MCF 10A (cell line): ENCODE measurements around the gene HSPH1. TPM values are rescaled to one million over a fixed set of nuclear protein-coding genes. Genes with fewer than 3 reads are reported as not detected.

Experiments used
- BruUV-seq: library from RNA; stranded (reverse); fragments of 400-500 nt; replicated peaks from 2 replicates; lab custom pipeline; 2021; lab: Mats Ljungman, UMichigan
- CTCF ChIA-PET: fragments of 300-600 bp; sonication (Branson Sonifier 250); formaldehyde crosslinking; extraction: SDS; loops from one replicate; lab custom pipeline; 2021; ENCODE audit warnings: antibody characterized with exemption, inconsistent platforms; lab: Yijun Ruan, JAX
- POLR2A ChIA-PET: fragments of 300-600, 350-650 bp; sonication (Branson Sonifier 250); formaldehyde crosslinking; extraction: SDS; loops from one replicate; lab custom pipeline; 2020; ENCODE audit warnings: antibody characterized with exemption, inconsistent platforms; lab: Yijun Ruan, JAX
- DNase-seq: peaks from one replicate; pipeline ENCODE4 v3.0.0-alpha.2; 2018; ENCODE audit not compliant: unreplicated experiment
- H3K27ac Mint-ChIP-seq: one replicate; pipeline ENCODE4 v1.8.0; 2022; ENCODE audit warnings: mild to moderate bottlenecking, low read depth, mixed read lengths; ENCODE audit not compliant: unreplicated experiment
- H3K27me3 Mint-ChIP-seq: one replicate; pipeline ENCODE4 v1.8.0; 2022; ENCODE audit warnings: mixed read lengths; ENCODE audit not compliant: insufficient read depth, unreplicated experiment
- H3K36me3 Mint-ChIP-seq: one replicate; pipeline ENCODE4 v1.8.0; 2022; ENCODE audit warnings: mild to moderate bottlenecking, moderate library complexity, mixed read lengths; ENCODE audit not compliant: insufficient read depth, unreplicated experiment
- H3K4me1 Mint-ChIP-seq: one replicate; pipeline ENCODE4 v1.8.0; 2022; ENCODE audit warnings: mixed read lengths; ENCODE audit not compliant: insufficient read depth, unreplicated experiment
- H3K4me3 Mint-ChIP-seq: one replicate; pipeline ENCODE4 v1.8.0; 2022; ENCODE audit warnings: mild to moderate bottlenecking, moderate library complexity, mixed read lengths; ENCODE audit not compliant: unreplicated experiment
- H3K9me3 Mint-ChIP-seq: one replicate; pipeline ENCODE4 v1.8.0; 2022; ENCODE audit warnings: mixed read lengths; ENCODE audit not compliant: unreplicated experiment
- intact Hi-C: fragments of 100-400 bp; cut with micrococcal nuclease; formaldehyde crosslinking; loops from 2 replicates; pipeline ENCODE4 v1.14.1; 2022
- total RNA-seq: library from RNA; stranded (reverse); gene quantifications from 2 replicates; pipeline ENCODE4 v1.2.3, GENCODE V29; 2022
- TF ChIP-seq, protein P1 (sequence below): fragments of 200-600 bp; IDR thresholded peaks from one replicate; pipeline ENCODE4 v1.8.0; 2022; ENCODE audit warnings: antibody characterized with exemption, mild to moderate bottlenecking; ENCODE audit not compliant: unreplicated experiment

Gene HSPH1
- total RNA-seq, 1 experiment from 2014 or later: 67.8 TPM

DNA sequence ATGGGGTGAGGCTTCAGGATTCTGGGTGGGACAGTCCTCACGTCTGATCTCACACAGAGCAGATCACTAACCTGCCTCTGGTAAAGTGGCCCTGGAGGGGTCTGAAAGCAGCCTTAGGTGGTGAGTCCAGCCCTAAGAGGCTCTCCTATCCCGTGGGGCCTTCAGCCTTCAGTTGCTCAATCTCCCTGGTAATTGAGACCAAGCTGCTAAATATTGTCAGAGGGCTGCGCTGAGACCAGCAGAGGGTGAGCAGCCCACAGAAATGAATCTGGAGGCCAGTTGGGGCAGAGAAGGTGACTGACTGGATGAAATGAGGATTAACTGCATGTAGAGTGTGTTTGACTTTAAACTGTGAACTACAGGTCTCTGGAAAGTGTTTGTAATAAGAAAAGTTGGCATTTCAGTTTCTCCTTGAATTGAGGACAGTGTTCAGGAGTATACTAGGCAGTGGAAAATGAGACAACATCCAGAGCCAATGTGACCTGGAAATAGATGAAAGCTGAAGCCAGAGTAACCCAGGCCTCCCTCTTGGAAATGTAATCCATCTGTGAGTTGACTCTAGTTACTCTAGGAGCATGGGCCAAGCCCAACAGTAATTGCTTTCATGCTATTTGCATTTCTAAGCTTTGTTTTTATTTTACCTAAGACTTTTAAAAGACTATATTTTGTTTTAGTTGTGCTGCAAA, 14.3 kb upstream of the HSPH1 start:
- CTCF ChIA-PET: interaction anchor here (0.7 kb wide), 2 partner anchors 75 to 657 kb away, joined by 3 read pairs; no protein-coding TSS in a partner anchor
- Mint-ChIP-seq H3K27ac (no peak overlapping the region), H3K4me1 (peaks cover 16% of the 10 kb centered on the region), H3K4me3 (no peak overlapping the region), H3K27me3 (no peaks in the 10 kb centered on the region), H3K36me3 (peaks cover 7% of the 10 kb centered on the region), H3K9me3 (peaks cover 14% of the 10 kb centered on the region)
- no TSS peak for BruUV-seq
- no peak for DNase-seq
- POLR2A ChIA-PET: no interaction called here
- intact Hi-C loops: no loop called here
- TF ChIP-seq, protein P1, sequence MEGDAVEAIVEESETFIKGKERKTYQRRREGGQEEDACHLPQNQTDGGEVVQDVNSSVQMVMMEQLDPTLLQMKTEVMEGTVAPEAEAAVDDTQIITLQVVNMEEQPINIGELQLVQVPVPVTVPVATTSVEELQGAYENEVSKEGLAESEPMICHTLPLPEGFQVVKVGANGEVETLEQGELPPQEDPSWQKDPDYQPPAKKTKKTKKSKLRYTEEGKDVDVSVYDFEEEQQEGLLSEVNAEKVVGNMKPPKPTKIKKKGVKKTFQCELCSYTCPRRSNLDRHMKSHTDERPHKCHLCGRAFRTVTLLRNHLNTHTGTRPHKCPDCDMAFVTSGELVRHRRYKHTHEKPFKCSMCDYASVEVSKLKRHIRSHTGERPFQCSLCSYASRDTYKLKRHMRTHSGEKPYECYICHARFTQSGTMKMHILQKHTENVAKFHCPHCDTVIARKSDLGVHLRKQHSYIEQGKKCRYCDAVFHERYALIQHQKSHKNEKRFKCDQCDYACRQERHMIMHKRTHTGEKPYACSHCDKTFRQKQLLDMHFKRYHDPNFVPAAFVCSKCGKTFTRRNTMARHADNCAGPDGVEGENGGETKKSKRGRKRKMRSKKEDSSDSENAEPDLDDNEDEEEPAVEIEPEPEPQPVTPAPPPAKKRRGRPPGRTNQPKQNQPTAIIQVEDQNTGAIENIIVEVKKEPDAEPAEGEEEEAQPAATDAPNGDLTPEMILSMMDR: no peak

DNA sequence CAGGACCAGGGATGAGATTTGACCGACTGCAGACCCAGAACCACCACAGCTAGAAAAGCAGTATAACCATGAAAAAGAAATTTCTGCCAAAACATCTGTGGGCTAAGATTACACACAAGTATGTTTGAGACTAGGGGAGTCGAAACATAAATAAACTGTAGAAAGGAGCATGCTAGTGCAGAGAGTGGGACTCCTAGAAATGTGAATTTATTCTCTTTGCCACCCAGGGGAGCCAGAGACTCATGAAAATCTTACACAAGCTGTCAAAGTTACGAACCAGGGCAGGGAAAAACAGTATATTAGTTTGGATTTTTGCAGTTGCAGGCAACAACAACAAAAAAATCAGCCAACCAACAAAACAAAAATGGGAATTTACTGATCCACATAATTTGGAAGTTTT, 12.3 kb upstream of the HSPH1 start:
- DNase-seq: peak; percentile 17
- TF ChIP-seq, protein P1: no peak
- ChIA-PET POLR2A (interaction anchor here (1.0 kb wide), 1 partner anchor 128 kb away, joined by 4 read pairs; no protein-coding TSS in a partner anchor), CTCF (interaction anchor here (0.6 to 2.1 kb wide), 9 partner anchors 11 to 631 kb away, joined by 3 to 10 read pairs (median 3); partner anchors contain the start of gene B3GLCT)
- intact Hi-C loops: loop anchor here (1.0 kb wide), 1 partner anchor 250 kb away; no protein-coding TSS in a partner anchor
- no peak overlapping the region for H3K27ac Mint-ChIP-seq
- no peak overlapping the region for H3K4me3 Mint-ChIP-seq
- H3K4me1 Mint-ChIP-seq: peaks cover 16% of the 10 kb centered on the region
- peaks cover 14% of the 10 kb centered on the region for H3K9me3 Mint-ChIP-seq
- BruUV-seq: no TSS peak
- no peaks in the 10 kb centered on the region for H3K27me3 Mint-ChIP-seq
- peaks cover 7% of the 10 kb centered on the region for H3K36me3 Mint-ChIP-seq

DNA sequence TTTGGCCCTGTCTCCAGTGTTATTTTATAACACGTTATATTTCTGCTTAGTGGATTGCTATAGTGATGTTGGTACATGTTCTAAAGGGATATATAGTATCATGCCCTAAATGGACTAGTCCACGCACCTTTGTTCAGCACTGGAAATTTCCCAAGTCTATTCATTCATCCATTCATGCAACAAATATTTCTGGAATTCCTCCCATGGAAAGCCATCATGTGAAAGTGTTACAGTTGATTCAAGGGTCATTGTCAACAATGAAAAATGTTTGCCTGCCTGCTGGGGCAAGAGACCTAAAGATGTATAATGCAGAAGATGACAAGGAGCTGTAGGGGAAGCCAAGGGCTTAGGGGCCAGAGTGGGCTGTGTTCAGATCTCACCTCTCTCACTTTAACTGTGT, 10.8 kb upstream of the HSPH1 start:
- H3K9me3 Mint-ChIP-seq: peaks cover 8% of the 10 kb centered on the region
- BruUV-seq: no TSS peak
- peak overlapping the region; percentile 63 for H3K27ac Mint-ChIP-seq
- CTCF ChIA-PET: interaction anchor here (1.4 to 2.1 kb wide), 2 partner anchors 13 to 29 kb away, joined by 3 to 10 read pairs; no protein-coding TSS in a partner anchor
- intact Hi-C loops: no loop called here
- peak; percentile 77 for DNase-seq
- no peak overlapping the region for H3K4me3 Mint-ChIP-seq
- no peaks in the 10 kb centered on the region for H3K27me3 Mint-ChIP-seq
- peaks cover 7% of the 10 kb centered on the region for H3K36me3 Mint-ChIP-seq
- H3K4me1 Mint-ChIP-seq: peaks cover 16% of the 10 kb centered on the region
- TF ChIP-seq, protein P1: no peak
- POLR2A ChIA-PET: interaction anchor here (0.9 to 1.7 kb wide), 4 partner anchors 9 to 20 kb away, joined by 3 to 9 read pairs (median 4); no protein-coding TSS in a partner anchor

DNA sequence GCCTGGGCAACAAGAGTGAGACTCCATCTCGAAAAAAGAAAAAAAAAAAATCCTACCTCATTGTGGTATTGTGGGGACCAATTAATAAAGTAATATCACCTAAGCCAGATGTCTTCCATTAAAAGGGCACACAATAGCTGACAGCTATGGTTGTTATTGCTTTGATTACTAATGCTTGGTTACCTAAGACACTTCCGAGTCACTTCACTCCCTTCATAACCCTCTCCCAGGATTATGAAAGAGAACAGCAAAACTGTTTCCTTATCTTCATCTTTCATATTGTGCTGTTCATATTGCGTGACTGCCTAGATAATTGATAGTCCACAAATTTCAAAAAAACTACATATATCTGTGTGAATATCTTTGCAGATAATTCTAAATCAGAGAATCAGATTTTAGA, 10.3 kb upstream of the HSPH1 start:
- H3K36me3 Mint-ChIP-seq: peaks cover 7% of the 10 kb centered on the region
- peak overlapping the region; percentile 63 for H3K27ac Mint-ChIP-seq
- peaks cover 16% of the 10 kb centered on the region for H3K4me1 Mint-ChIP-seq

More for the DNA sequence above, 10.3 kb upstream of the HSPH1 start:
- POLR2A ChIA-PET: interaction anchor here (0.7 to 1.7 kb wide), 5 partner anchors 9 to 77 kb away, joined by 3 to 5 read pairs (median 4); no protein-coding TSS in a partner anchor
- intact Hi-C loops: no loop called here
- DNase-seq: peak; percentile 53
- CTCF ChIA-PET: no interaction called here
- Mint-ChIP-seq H3K4me3 (no peak overlapping the region), H3K9me3 (peaks cover 2% of the 10 kb centered on the region), H3K27me3 (no peaks in the 10 kb centered on the region)
- TF ChIP-seq, protein P1: no peak
- no TSS peak for BruUV-seq
